Liver (tissue), 9 donors: Measurements from ENCODE around the gene TBC1D24. TPM values are rescaled to one million over a fixed set of nuclear protein-coding genes. Genes with fewer than 3 reads are reported as not detected.

ENCODE experiments used
- DNase-seq: peaks from one replicate; pipeline ENCODE4 v3.0.0-alpha.2; 2017; ENCODE audit warnings: low spot score
- H3K27ac ChIP-seq, 2 donors: one replicate each; pipeline ENCODE4 v1.7.0; 2013; ENCODE audit warnings: inconsistent platforms in 2 of 2, low read length in 2 of 2, control low read depth in 1 of 2, low read depth in 1 of 2, mild to moderate bottlenecking in 1 of 2
- H3K27me3 ChIP-seq, 4 donors: one replicate each; pipeline versions ENCODE4 v1.6.1 to v1.7.0; 2013; ENCODE audit warnings: low read length in 3 of 4, inconsistent platforms in 1 of 4, mild to moderate bottlenecking in 1 of 4, moderate library complexity in 1 of 4; ENCODE audit not compliant: control insufficient read depth in 4 of 4, insufficient read depth in 4 of 4
- H3K36me3 ChIP-seq, 4 donors: one replicate each; pipeline versions ENCODE4 v1.6.1 to v1.7.0; 2013; ENCODE audit warnings: low read length in 3 of 4, mild to moderate bottlenecking in 3 of 4, low read depth in 1 of 4, moderate library complexity in 1 of 4; ENCODE audit not compliant: control insufficient read depth in 4 of 4, insufficient read depth in 3 of 4
- H3K4me1 ChIP-seq, 4 donors: one replicate each; pipeline versions ENCODE4 v1.6.1 to v1.7.0; 2013; ENCODE audit warnings: low read length in 3 of 4, mild to moderate bottlenecking in 3 of 4, moderate library complexity in 1 of 4; ENCODE audit not compliant: control insufficient read depth in 4 of 4, insufficient read depth in 4 of 4
- H3K4me3 ChIP-seq, 3 donors: one replicate each; pipeline versions ENCODE4 v1.6.1 to v1.7.0; 2013; ENCODE audit warnings: low read length in 3 of 3, control low read depth in 1 of 3, low read depth in 1 of 3, mild to moderate bottlenecking in 1 of 3
- H3K9ac ChIP-seq, 2 donors: one replicate each; pipeline ENCODE4 v1.7.0; 2013; ENCODE audit warnings: low read length in 2 of 2, mild to moderate bottlenecking in 2 of 2, moderate library complexity in 2 of 2, control low read depth in 1 of 2, low read depth in 1 of 2
- H3K9me3 ChIP-seq, 4 donors: one replicate each; pipeline versions ENCODE4 v1.6.1 to v1.7.0; 2013; ENCODE audit warnings: low read length in 3 of 4; ENCODE audit not compliant: control insufficient read depth in 4 of 4
- ATF3 ChIP-seq: IDR thresholded peaks from 2 replicates; pipeline ENCODE4 v1.6.1; 2016; ENCODE audit warnings: antibody characterized with exemption
- EGR1 ChIP-seq, 2 donors: IDR thresholded peaks; 2 replicates each; pipeline ENCODE4 v1.6.1; 2016 to 2018; ENCODE audit warnings: antibody characterized with exemption in 2 of 2, low read depth in 2 of 2
- FOXA1 ChIP-seq: IDR thresholded peaks from 2 replicates; pipeline ENCODE4 v1.6.1; 2016; ENCODE audit warnings: antibody characterized with exemption
- FOXA2 ChIP-seq: IDR thresholded peaks from 2 replicates; pipeline ENCODE4 v1.6.1; 2016; ENCODE audit warnings: antibody characterized with exemption
- GABPA ChIP-seq, 2 donors: IDR thresholded peaks in 1 of 2; conservative IDR thresholded peaks in 1 of 2; 2 replicates each; pipeline ENCODE4 v1.6.1; 2016; ENCODE audit warnings: antibody characterized with exemption in 2 of 2, mild to moderate bottlenecking in 1 of 2, moderate library complexity in 1 of 2
- HNF4A ChIP-seq, 2 donors: conservative IDR thresholded peaks; 2 replicates each; pipeline ENCODE4 v1.6.1; 2016; ENCODE audit warnings: antibody characterized with exemption in 2 of 2, mild to moderate bottlenecking in 2 of 2
- HNF4G ChIP-seq: IDR thresholded peaks from 2 replicates; pipeline ENCODE4 v1.6.1; 2016; ENCODE audit warnings: antibody characterized with exemption
- JUND ChIP-seq, 2 donors: IDR thresholded peaks; 2 replicates each; pipeline ENCODE4 v1.6.1; 2016; ENCODE audit warnings: antibody characterized with exemption in 2 of 2
- MAX ChIP-seq: IDR thresholded peaks from 2 replicates; pipeline ENCODE4 v1.6.1; 2016; ENCODE audit warnings: antibody characterized with exemption
- NR2F2 ChIP-seq: IDR thresholded peaks from 2 replicates; pipeline ENCODE4 v1.6.1; 2016; ENCODE audit warnings: antibody characterized with exemption
- RAD21 ChIP-seq, 2 donors: IDR thresholded peaks; 2 replicates each; pipeline ENCODE4 v1.6.1; 2016; ENCODE audit warnings: antibody characterized with exemption in 2 of 2, mild to moderate bottlenecking in 2 of 2
- RXRA ChIP-seq, 2 donors: IDR thresholded peaks; 2 replicates each; pipeline ENCODE4 v1.6.1; 2017 to 2018; ENCODE audit warnings: antibody characterized with exemption in 2 of 2, mild to moderate bottlenecking in 1 of 2
- SP1 ChIP-seq: IDR thresholded peaks from 2 replicates; pipeline ENCODE4 v1.6.1; 2018; ENCODE audit warnings: antibody characterized with exemption, mild to moderate bottlenecking
- TAF1 ChIP-seq: conservative IDR thresholded peaks from 2 replicates; pipeline ENCODE4 v1.6.1; 2016; ENCODE audit warnings: antibody characterized with exemption, mild to moderate bottlenecking
- YY1 ChIP-seq: IDR thresholded peaks from 2 replicates; pipeline ENCODE4 v1.6.1; 2016; ENCODE audit warnings: antibody characterized with exemption, mild to moderate bottlenecking
- ZBTB33 ChIP-seq: IDR thresholded peaks from 2 replicates; pipeline ENCODE4 v1.6.1; 2016; ENCODE audit warnings: antibody characterized with exemption
- WGBS: extraction: QIAGEN DNeasy Blood & Tissue Kit; methylation state at CpG from one replicate; pipeline ENCODE4 v1.1.7; 2013; 5-methylcytosine and 5-hydroxymethylcytosine counted together
- polyA plus RNA-seq, 2 donors: library from polyadenylated mRNA; stranded (reverse) in 1 of 2; unstranded in 1 of 2; fragments of 200-250 nt in 1 of 2; fragments of >200 nt in 1 of 2; fragmentation: Nextera tagmentation in 1 of 2; extraction: Ambion mirVana in 1 of 2; gene quantifications; one replicate each; pipeline versions ENCODE4 v1.2.1 to v1.2.3, GENCODE V29; 2013 to 2015
- total RNA-seq, 2 donors: library from RNA; depleted of rRNA; stranded (reverse); fragments of >200 nt; gene quantifications; one replicate each; pipeline ENCODE4 v1.2.3, GENCODE V29; 2014
- TF ChIP-seq, protein P1 (sequence below): fragments of 150-350 bp; IDR thresholded peaks from 2 replicates; pipeline ENCODE4 v1.5.1; 2017; ENCODE audit warnings: improper control_type of control experiment, low read depth, low read length; ENCODE audit not compliant: missing input control
- TF ChIP-seq, protein P2 (sequence below): IDR thresholded peaks from 2 replicates; pipeline ENCODE4 v1.6.1; 2016; ENCODE audit warnings: antibody characterized with exemption, mild to moderate bottlenecking
- donor health status: healthy.
- donor health status: healthy.
- donor health status: healthy.
- donor health status: healthy.
- donor health status: healthy.

TBC1D24 gene
- total and polyA plus RNA-seq, 4 donors = 8.4 to 22.3 (median 11.5) TPM

- TF ChIP-seq, protein P1, sequence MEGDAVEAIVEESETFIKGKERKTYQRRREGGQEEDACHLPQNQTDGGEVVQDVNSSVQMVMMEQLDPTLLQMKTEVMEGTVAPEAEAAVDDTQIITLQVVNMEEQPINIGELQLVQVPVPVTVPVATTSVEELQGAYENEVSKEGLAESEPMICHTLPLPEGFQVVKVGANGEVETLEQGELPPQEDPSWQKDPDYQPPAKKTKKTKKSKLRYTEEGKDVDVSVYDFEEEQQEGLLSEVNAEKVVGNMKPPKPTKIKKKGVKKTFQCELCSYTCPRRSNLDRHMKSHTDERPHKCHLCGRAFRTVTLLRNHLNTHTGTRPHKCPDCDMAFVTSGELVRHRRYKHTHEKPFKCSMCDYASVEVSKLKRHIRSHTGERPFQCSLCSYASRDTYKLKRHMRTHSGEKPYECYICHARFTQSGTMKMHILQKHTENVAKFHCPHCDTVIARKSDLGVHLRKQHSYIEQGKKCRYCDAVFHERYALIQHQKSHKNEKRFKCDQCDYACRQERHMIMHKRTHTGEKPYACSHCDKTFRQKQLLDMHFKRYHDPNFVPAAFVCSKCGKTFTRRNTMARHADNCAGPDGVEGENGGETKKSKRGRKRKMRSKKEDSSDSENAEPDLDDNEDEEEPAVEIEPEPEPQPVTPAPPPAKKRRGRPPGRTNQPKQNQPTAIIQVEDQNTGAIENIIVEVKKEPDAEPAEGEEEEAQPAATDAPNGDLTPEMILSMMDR = no peak
- TF ChIP-seq EGR1 (IDR thresholded peaks at IDR 0.05; ENCODE audit: low read depth in 2 of 2) = no peak
- TF ChIP-seq HNF4G = no peak
- no peak for TF ChIP-seq ATF3
- TF ChIP-seq FOXA1 = no peak
- TF ChIP-seq SP1 = no peak
- no peak for TF ChIP-seq RAD21 (IDR thresholded peaks at IDR 0.05)
- no peak for TF ChIP-seq ZBTB33
- no peak for TF ChIP-seq HNF4A (conservative IDR thresholded peaks at IDR 0.05)
Measured at GRCh38 chr16:2529961-2530628, 55.2 kb downstream of the TBC1D24 start (continued).

DNA sequence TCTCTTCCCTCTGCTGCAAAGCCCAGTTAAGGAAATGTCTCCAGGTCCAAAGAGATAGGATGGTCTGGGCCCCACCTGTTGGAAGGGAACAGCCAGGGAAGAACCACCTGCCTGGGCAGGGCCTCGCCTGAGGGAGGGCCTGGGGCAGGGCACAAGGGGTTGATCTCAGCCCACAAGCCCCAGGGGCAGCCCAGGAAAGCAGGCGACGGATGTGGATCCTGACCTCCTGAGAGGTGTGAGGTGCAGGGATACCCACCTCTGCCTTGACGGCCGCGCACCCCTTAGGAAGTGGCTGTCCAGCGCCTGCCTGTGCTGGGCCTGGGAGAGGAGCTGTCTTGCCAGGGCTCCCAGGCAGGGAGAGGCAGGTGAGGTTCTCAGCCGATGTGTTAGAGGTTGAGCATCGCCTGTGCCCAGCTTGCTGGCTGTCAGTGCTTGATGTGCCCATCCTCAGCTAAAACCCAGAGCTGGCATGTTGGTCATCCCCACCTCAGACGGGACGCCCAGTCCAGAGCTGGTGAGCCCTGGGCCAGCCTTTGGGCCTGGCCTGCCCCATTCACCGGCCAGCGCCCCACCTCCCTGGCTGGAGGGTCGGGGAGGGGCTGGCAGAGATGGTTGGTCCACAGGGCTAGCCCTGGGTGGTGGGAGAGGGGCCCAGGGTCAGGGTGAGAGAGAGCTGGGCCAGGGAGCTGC is 55.8 kb downstream of the TBC1D24 start:
- peak overlapping the region; percentile 98 for H3K27ac ChIP-seq
- 94% methylated on average over 14 of the region's 14 CpGs for WGBS
- no peaks in the 10 kb centered on the region for H3K27me3 ChIP-seq
- no peak overlapping the region for H3K4me3 ChIP-seq
- TF ChIP-seq RAD21 (IDR thresholded peaks at IDR 0.05) (no peak), GABPA (IDR thresholded peaks at IDR 0.05 in 1 of 2, conservative IDR thresholded peaks at IDR 0.05 in 1 of 2) (no peak), JUND (IDR thresholded peaks at IDR 0.05) (no peak), EGR1 (IDR thresholded peaks at IDR 0.05; ENCODE audit: low read depth in 2 of 2) (no peak), YY1 (no peak), HNF4G (no peak), MAX (no peak), ATF3 (no peak), NR2F2 (no peak), RXRA (IDR thresholded peaks at IDR 0.05) (no peak), HNF4A (conservative IDR thresholded peaks at IDR 0.05) (no peak), SP1 (no peak)
- no peak for DNase-seq
- peaks cover 0 to 6% (median 0%) of the 10 kb centered on the region in 4 donors for H3K36me3 ChIP-seq
- H3K4me1 ChIP-seq = peaks cover 11 to 34% (median 21%) of the 10 kb centered on the region in 4 donors
- no peak overlapping the region for H3K9ac ChIP-seq
- no peaks in the 10 kb centered on the region for H3K9me3 ChIP-seq

DNA sequence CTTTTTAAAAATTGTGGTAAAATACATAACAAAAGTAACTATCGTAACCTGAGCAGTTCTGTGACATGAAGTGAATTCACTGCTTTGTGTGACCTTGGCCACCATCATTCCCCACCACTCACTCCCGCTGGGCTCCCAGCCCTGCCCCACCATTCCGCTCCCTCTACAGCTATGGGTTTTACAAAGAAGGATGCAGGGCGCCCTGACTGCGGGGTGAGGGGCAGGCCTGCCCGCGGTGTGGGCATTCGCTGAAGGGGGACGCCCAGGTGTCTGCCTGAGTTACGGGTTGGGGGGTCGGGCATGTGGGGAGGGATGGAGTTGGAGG is 56.4 kb downstream of the TBC1D24 start, which contains the start of gene CEMP1:
CEMP1 (minus strand) TSS at position 38 of the 325 bp plus-strand sequence. CDS start 335 bp downstream, outside the sequence.
- peak within 1 kb of the TSS; percentile 98 for H3K27ac ChIP-seq
- WGBS = 30% methylated on average over 11 of the region's 11 CpGs
- peak within 1 kb of the TSS; percentile 81 to 89 for H3K9ac ChIP-seq
- no peak for DNase-seq
- H3K36me3 ChIP-seq = peaks cover 0 to 6% (median 0%) of the 10 kb centered on the region in 4 donors
- peak within 1 kb of the TSS; percentile 38 to 59 (median 52) for H3K4me3 ChIP-seq
- H3K4me1 ChIP-seq = peaks cover 11 to 33% (median 18%) of the 10 kb centered on the region in 4 donors
- H3K27me3 ChIP-seq = no peaks in the 10 kb centered on the region
- no peaks in the 10 kb centered on the region for H3K9me3 ChIP-seq
- TF ChIP-seq GABPA (IDR thresholded peaks at IDR 0.05 in 1 of 2, conservative IDR thresholded peaks at IDR 0.05 in 1 of 2) = no peak
- TF ChIP-seq, protein P2, sequence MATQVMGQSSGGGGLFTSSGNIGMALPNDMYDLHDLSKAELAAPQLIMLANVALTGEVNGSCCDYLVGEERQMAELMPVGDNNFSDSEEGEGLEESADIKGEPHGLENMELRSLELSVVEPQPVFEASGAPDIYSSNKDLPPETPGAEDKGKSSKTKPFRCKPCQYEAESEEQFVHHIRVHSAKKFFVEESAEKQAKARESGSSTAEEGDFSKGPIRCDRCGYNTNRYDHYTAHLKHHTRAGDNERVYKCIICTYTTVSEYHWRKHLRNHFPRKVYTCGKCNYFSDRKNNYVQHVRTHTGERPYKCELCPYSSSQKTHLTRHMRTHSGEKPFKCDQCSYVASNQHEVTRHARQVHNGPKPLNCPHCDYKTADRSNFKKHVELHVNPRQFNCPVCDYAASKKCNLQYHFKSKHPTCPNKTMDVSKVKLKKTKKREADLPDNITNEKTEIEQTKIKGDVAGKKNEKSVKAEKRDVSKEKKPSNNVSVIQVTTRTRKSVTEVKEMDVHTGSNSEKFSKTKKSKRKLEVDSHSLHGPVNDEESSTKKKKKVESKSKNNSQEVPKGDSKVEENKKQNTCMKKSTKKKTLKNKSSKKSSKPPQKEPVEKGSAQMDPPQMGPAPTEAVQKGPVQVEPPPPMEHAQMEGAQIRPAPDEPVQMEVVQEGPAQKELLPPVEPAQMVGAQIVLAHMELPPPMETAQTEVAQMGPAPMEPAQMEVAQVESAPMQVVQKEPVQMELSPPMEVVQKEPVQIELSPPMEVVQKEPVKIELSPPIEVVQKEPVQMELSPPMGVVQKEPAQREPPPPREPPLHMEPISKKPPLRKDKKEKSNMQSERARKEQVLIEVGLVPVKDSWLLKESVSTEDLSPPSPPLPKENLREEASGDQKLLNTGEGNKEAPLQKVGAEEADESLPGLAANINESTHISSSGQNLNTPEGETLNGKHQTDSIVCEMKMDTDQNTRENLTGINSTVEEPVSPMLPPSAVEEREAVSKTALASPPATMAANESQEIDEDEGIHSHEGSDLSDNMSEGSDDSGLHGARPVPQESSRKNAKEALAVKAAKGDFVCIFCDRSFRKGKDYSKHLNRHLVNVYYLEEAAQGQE = no peak
- no peak for TF ChIP-seq RXRA (IDR thresholded peaks at IDR 0.05)
- no peak for TF ChIP-seq YY1
- TF ChIP-seq ATF3 = no peak
- TF ChIP-seq JUND (IDR thresholded peaks at IDR 0.05) = no peak
- TF ChIP-seq FOXA2 = no peak
- no peak for TF ChIP-seq NR2F2
- TF ChIP-seq HNF4G = no peak
- TF ChIP-seq TAF1 = no peak
- TF ChIP-seq FOXA1 = no peak
- no peak for TF ChIP-seq HNF4A (conservative IDR thresholded peaks at IDR 0.05)
